OCI-M1 (cell line): ENCODE measurements around the gene SYTL5.

ENCODE experiments used
- DNase-seq: peaks from one replicate; lab custom pipeline; 2025; lab: John Stamatoyannopoulos, UW

SYTL5 gene

GRCh38 chrX:38138900-38139299, 132.5 kb downstream of the SYTL5 start:
- DNase-seq: peak; percentile 62

GRCh38 chrX:38142610-38143009, 136.3 kb downstream of the SYTL5 start:
- no peak for DNase-seq

- DNase-seq: no peak
Measured at GRCh38 chrX:38149016-38149415, 142.7 kb downstream of the SYTL5 start.

GRCh38 chrX:38150993-38151392, 144.6 kb downstream of the SYTL5 start:
- no peak for DNase-seq

- no peak for DNase-seq
Measured at GRCh38 chrX:38151441-38151840, 145.1 kb downstream of the SYTL5 start.

GRCh38 chrX:38154340-38154739, 148.0 kb downstream of the SYTL5 start:
- DNase-seq: peak; percentile 3

GRCh38 chrX:38154818-38155217, 148.5 kb downstream of the SYTL5 start:
- DNase-seq: no peak

GRCh38 chrX:38156838-38157237, 150.5 kb downstream of the SYTL5 start:
- DNase-seq: no peak

GRCh38 chrX:38163193-38163592, 156.8 kb downstream of the SYTL5 start:
- no peak for DNase-seq

GRCh38 chrX:38165023-38165422, 158.7 kb downstream of the SYTL5 start:
- no peak for DNase-seq

- peak; percentile 58 for DNase-seq
Measured at GRCh38 chrX:38166478-38167083, 160.2 kb downstream of the SYTL5 start.

- no peak for DNase-seq
Measured at GRCh38 chrX:38170556-38170955, 164.2 kb downstream of the SYTL5 start.

- DNase-seq: no peak
Measured at GRCh38 chrX:38172596-38172995, 166.2 kb downstream of the SYTL5 start.

- peak; percentile 55 for DNase-seq
Measured at GRCh38 chrX:38175139-38175538, 168.8 kb downstream of the SYTL5 start.

GRCh38 chrX:38178396-38178795, 172.0 kb downstream of the SYTL5 start:
- DNase-seq: no peak
